A673 (cell line): ENCODE data around the gene IL23A. TPM values are rescaled to one million over a fixed set of nuclear protein-coding genes. Genes with fewer than 3 reads are reported as not detected.

ENCODE experiments used
- BruUV-seq: library from RNA; stranded (reverse); fragments of 400-500 nt; replicated peaks from 2 replicates; lab custom pipeline; 2021; lab: Mats Ljungman, UMichigan
- CTCF ChIA-PET: fragments of 300-600 bp; sonication (Branson Sonifier 250); formaldehyde crosslinking; loops from one replicate; lab custom pipeline; 2022; ENCODE audit warnings: antibody characterized with exemption; lab: Charles Lee
- POLR2A ChIA-PET: fragments of 300-600 bp; sonication (Branson Sonifier 250); formaldehyde crosslinking; loops from one replicate; lab custom pipeline; 2022; ENCODE audit warnings: antibody characterized with exemption; ENCODE audit not compliant: low non-redundant PET; lab: Charles Lee
- DNase-seq: peaks from one replicate; pipeline ENCODE4 v3.0.0-alpha.2; 2015; ENCODE audit warnings: low spot score
- H3K27ac ChIP-seq: fragments of 200-600 bp; sonication (generic); 2 replicates; pipeline ENCODE4 v1.5.1; 2016; ENCODE audit warnings: mixed run types, low read depth, mild to moderate bottlenecking, mixed read lengths, antibody characterized with exemption, low read length; ENCODE audit not compliant: poor library complexity, severe bottlenecking
- H3K27me3 ChIP-seq: fragments of 200-600 bp; sonication (generic); replicated peaks from 2 replicates; pipeline ENCODE4 v1.6.1; 2017; ENCODE audit warnings: mixed run types, low read depth, mild to moderate bottlenecking, mixed read lengths, antibody characterized with exemption, low read length; ENCODE audit not compliant: insufficient read depth, poor library complexity
- H3K36me3 ChIP-seq: fragments of 200-600 bp; sonication (generic); 2 replicates; pipeline ENCODE4 v1.6.1; 2016; ENCODE audit warnings: mixed run types, mild to moderate bottlenecking, mixed read lengths, antibody characterized with exemption, low read length; ENCODE audit not compliant: insufficient read depth, poor library complexity, severe bottlenecking
- H3K4me1 ChIP-seq: fragments of 200-600 bp; sonication (generic); 2 replicates; pipeline ENCODE4 v1.6.1; 2017; ENCODE audit warnings: mixed run types, mild to moderate bottlenecking, mixed read lengths, antibody characterized with exemption, low read length; ENCODE audit not compliant: insufficient read depth, poor library complexity, severe bottlenecking
- H3K4me3 ChIP-seq: fragments of 200-600 bp; sonication (generic); 2 replicates; pipeline ENCODE4 v1.5.1; 2016; ENCODE audit warnings: low read depth, mixed run types, mild to moderate bottlenecking, mixed read lengths, low read length; ENCODE audit not compliant: poor library complexity, severe bottlenecking
- H3K9me3 ChIP-seq: fragments of 200-600 bp; sonication (generic); 2 replicates; pipeline ENCODE4 v1.6.1; 2016; ENCODE audit warnings: mixed run types, low read depth, mild to moderate bottlenecking, mixed read lengths, antibody characterized with exemption, low read length; ENCODE audit not compliant: poor library complexity, severe bottlenecking
- CTCF ChIP-seq: fragments of 300-800, 200-600 bp; sonication (generic); conservative IDR thresholded peaks from 2 replicates; pipeline ENCODE4 v1.5.1; 2017; ENCODE audit warnings: low read depth, mild to moderate bottlenecking, antibody characterized with exemption, low read length, moderate library complexity, mixed read lengths
- EZH2 ChIP-seq: fragments of 200-600 bp; sonication (generic); IDR thresholded peaks from 2 replicates; pipeline ENCODE4 v1.6.1; 2017; ENCODE audit warnings: borderline replicate concordance, low read depth, mild to moderate bottlenecking, mixed read lengths, antibody characterized with exemption, low read length; ENCODE audit not compliant: poor library complexity, severe bottlenecking
- intact Hi-C: fragments of 100-400 bp; cut with micrococcal nuclease; formaldehyde crosslinking; loops from one replicate; pipeline ENCODE4 v1.10.0; 2022; ENCODE audit not compliant: unreplicated experiment
- total RNA-seq: library from RNA; stranded (reverse); gene quantifications from 2 replicates; pipeline ENCODE4 v1.2.3, GENCODE V29; 2021

The IL23A gene
- total RNA-seq, 1 experiment from 2014 or later = not detected

GRCh38 chr12:56361487-56362129 lies 22.9 kb downstream of the IL23A start:
- H3K4me3 ChIP-seq = no peak overlapping the region
- no TSS peak for BruUV-seq
- no peaks in the 10 kb centered on the region for H3K36me3 ChIP-seq
- H3K27me3 ChIP-seq = no peaks in the 10 kb centered on the region
- intact Hi-C loops = no loop called here
- no peak overlapping the region for H3K27ac ChIP-seq
- H3K9me3 ChIP-seq = no peaks in the 10 kb centered on the region
- peaks cover 8% of the 10 kb centered on the region for H3K4me1 ChIP-seq
- CTCF ChIA-PET = interaction anchor here (1.0 kb wide), 1 partner anchor 102 kb away, joined by 3 read pairs; no protein-coding TSS in a partner anchor
- POLR2A ChIA-PET = interaction anchor here (0.6 kb wide), 1 partner anchor 244 kb away, joined by 5 read pairs; no protein-coding TSS in a partner anchor
- DNase-seq = no peak
- TF ChIP-seq EZH2 = no peak
- no peak for TF ChIP-seq CTCF

GRCh38 chr12:56362130-56363059 lies 23.7 kb downstream of the IL23A start, which contains the start of gene APOF:
APOF (minus strand) TSS chr12:56362857; CDS start chr12:56362745, 112 bp downstream.
- H3K4me1 ChIP-seq = peaks cover 8% of the 10 kb centered on the region
- H3K27me3 ChIP-seq = no peaks in the 10 kb centered on the region
- H3K27ac ChIP-seq = no peak within 1 kb of the TSS
- TF ChIP-seq CTCF (no peak), EZH2 (no peak)
- H3K36me3 ChIP-seq = no peaks in the 10 kb centered on the region
- ChIA-PET CTCF (interaction anchor here (1.0 kb wide), 1 partner anchor 102 kb away, joined by 3 read pairs; no protein-coding TSS in a partner anchor), POLR2A (interaction anchor here (0.6 kb wide), 1 partner anchor 245 kb away, joined by 5 read pairs; no protein-coding TSS in a partner anchor)
- no peak within 1 kb of the TSS for H3K4me3 ChIP-seq
- no peak for DNase-seq
- H3K9me3 ChIP-seq = no peaks in the 10 kb centered on the region
- no TSS peak for BruUV-seq
- intact Hi-C loops = no loop called here

- BruUV-seq = no TSS peak
- Histone ChIP-seq H3K36me3 (no peaks in the 10 kb centered on the region), H3K4me3 (no peak overlapping the region), H3K4me1 (no peaks in the 10 kb centered on the region), H3K27me3 (no peaks in the 10 kb centered on the region), H3K9me3 (no peaks in the 10 kb centered on the region), H3K27ac (no peak overlapping the region)
- intact Hi-C loops = no loop called here
- ChIA-PET CTCF (no interaction called here), POLR2A (no interaction called here)
- no peak for DNase-seq
- TF ChIP-seq CTCF (no peak), EZH2 (no peak)
Observed at GRCh38 chr12:56366948-56367347, 28.3 kb downstream of the IL23A start.
